ENCODE data around the gene DPP6.

DNA sequence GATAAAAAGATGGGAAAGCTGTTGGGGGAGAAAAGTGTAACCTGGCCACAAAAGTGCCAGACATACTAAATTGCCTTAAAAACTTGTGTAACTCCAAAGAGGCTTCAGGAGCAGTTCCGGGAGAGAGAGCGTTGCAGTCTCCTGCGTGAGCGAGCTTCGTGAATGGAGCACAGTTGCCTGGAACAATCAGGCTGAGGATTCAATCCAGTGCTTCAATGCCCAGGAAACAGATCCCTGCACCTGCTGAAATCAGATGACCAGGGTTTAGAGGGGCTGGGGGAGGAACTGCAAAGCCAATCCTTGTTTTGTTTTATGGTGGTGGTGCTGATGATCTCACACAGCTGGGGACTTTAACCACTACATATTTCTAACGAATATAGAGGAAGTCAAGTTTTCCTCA, 398.3 kb downstream of the DPP6 start:
- TF ChIP-seq CTCF (IDR thresholded peaks at IDR 0.05) (no peak), POLR2AphosphoS5 (IDR thresholded peaks at IDR 0.05) (no peak)

Measured in transverse colon (tissue), 4 donors.